ENCODE measurements around the gene TDRD7. TPM values are rescaled to one million over a fixed set of nuclear protein-coding genes. Genes with fewer than 3 reads are reported as not detected.

The TDRD7 gene
- total RNA-seq, 1 donor from 2014 or later, result 14.7 TPM

GRCh38 chr9:97438257-97438656 is 26.4 kb downstream of the TDRD7 start:
- H3K9me3 Mint-ChIP-seq, result no peaks in the 10 kb centered on the region
- ChIA-PET CTCF (interaction anchor here (1.6 kb wide), 1 partner anchor 160 kb away, joined by 5 read pairs; no protein-coding TSS in a partner anchor), POLR2A (no interaction called here)
- intact Hi-C loops (cut with micrococcal nuclease), result no loop called here
- no peak overlapping the region for H3K4me3 Mint-ChIP-seq
- peaks cover 53% of the 10 kb centered on the region for H3K36me3 Mint-ChIP-seq (ENCODE audit: low read depth)
- no peak overlapping the region for H3K27ac Mint-ChIP-seq
- H3K27me3 Mint-ChIP-seq, result no peaks in the 10 kb centered on the region
- no peak for DNase-seq
- no peak for ATAC-seq (ENCODE audit: low read depth)
- no peak for TF ChIP-seq CTCF (IDR thresholded peaks at IDR 0.05)
- peaks cover 7% of the 10 kb centered on the region for H3K4me1 Mint-ChIP-seq

- DNase-seq (no peak), ATAC-seq (ENCODE audit: low read depth) (no peak)
- no peaks in the 10 kb centered on the region for H3K9me3 Mint-ChIP-seq
- ChIA-PET CTCF (interaction anchor here (1.6 kb wide), 1 partner anchor 160 kb away, joined by 5 read pairs; no protein-coding TSS in a partner anchor), POLR2A (no interaction called here)
- H3K4me1 Mint-ChIP-seq, result peaks cover 3% of the 10 kb centered on the region
- H3K36me3 Mint-ChIP-seq (ENCODE audit: low read depth), result peaks cover 50% of the 10 kb centered on the region
- H3K27ac Mint-ChIP-seq, result no peak overlapping the region
- no peaks in the 10 kb centered on the region for H3K27me3 Mint-ChIP-seq
- no peak for TF ChIP-seq CTCF (IDR thresholded peaks at IDR 0.05)
- no peak overlapping the region for H3K4me3 Mint-ChIP-seq
- intact Hi-C loops (cut with micrococcal nuclease), result no loop called here
Measured at GRCh38 chr9:97438666-97439065, 26.8 kb downstream of the TDRD7 start.

- TF ChIP-seq CTCF (IDR thresholded peaks at IDR 0.05), result no peak
- Mint-ChIP-seq H3K9me3 (no peaks in the 10 kb centered on the region), H3K27me3 (no peaks in the 10 kb centered on the region), H3K4me3 (no peak overlapping the region), H3K27ac (no peak overlapping the region), H3K4me1 (no peaks in the 10 kb centered on the region), H3K36me3 (ENCODE audit: low read depth) (peaks cover 40% of the 10 kb centered on the region)
- DNase-seq (no peak), ATAC-seq (ENCODE audit: low read depth) (no peak)
- CTCF ChIA-PET, result no interaction called here
- POLR2A ChIA-PET, result no interaction called here
- intact Hi-C loops (cut with micrococcal nuclease), result no loop called here
Measured at GRCh38 chr9:97440160-97440559, 28.3 kb downstream of the TDRD7 start.

GRCh38 chr9:97441729-97442128 is 29.8 kb downstream of the TDRD7 start:
- no peak for ATAC-seq (ENCODE audit: low read depth)
- CTCF ChIA-PET, result no interaction called here
- H3K36me3 Mint-ChIP-seq (ENCODE audit: low read depth), result peaks cover 43% of the 10 kb centered on the region

GRCh38 chr9:97445119-97445701 is 33.3 kb downstream of the TDRD7 start:
- no peaks in the 10 kb centered on the region for H3K27me3 Mint-ChIP-seq
- peaks cover 54% of the 10 kb centered on the region for H3K36me3 Mint-ChIP-seq (ENCODE audit: low read depth)
- intact Hi-C loops (cut with micrococcal nuclease), result no loop called here
- H3K27ac Mint-ChIP-seq, result no peak overlapping the region
- DNase-seq (no peak), ATAC-seq (ENCODE audit: low read depth) (no peak)
- CTCF ChIA-PET, result interaction anchor here (1.3 kb wide), 1 partner anchor 153 kb away, joined by 3 read pairs; no protein-coding TSS in a partner anchor
- TF ChIP-seq CTCF (IDR thresholded peaks at IDR 0.05), result no peak
- H3K4me1 Mint-ChIP-seq, result no peaks in the 10 kb centered on the region
- no peaks in the 10 kb centered on the region for H3K9me3 Mint-ChIP-seq
- POLR2A ChIA-PET, result no interaction called here
- H3K4me3 Mint-ChIP-seq, result no peak overlapping the region

More at GRCh38 chr9:97441729-97442128, 29.8 kb downstream of the TDRD7 start:
- no peak for TF ChIP-seq CTCF (IDR thresholded peaks at IDR 0.05)
- POLR2A ChIA-PET, result no interaction called here
- H3K27ac Mint-ChIP-seq, result no peak overlapping the region
- H3K4me1 Mint-ChIP-seq, result no peaks in the 10 kb centered on the region
- no peaks in the 10 kb centered on the region for H3K27me3 Mint-ChIP-seq
- no peaks in the 10 kb centered on the region for H3K9me3 Mint-ChIP-seq
- no peak overlapping the region for H3K4me3 Mint-ChIP-seq
- no peak for DNase-seq
- intact Hi-C loops (cut with micrococcal nuclease), result no loop called here
